Activated gamma-delta T cell treated with anti-CD3 and anti-CD28 coated beads, Interleukin-2, amount 50 U/mL, for 16 hours (primary cell): ENCODE measurements around the gene ABI1.
"Not testable (repeated sequence)": the region's sequence is repeated elsewhere in the genome, so short reads cannot be mapped to it uniquely, and the experiment has no call there.

Source experiments
- DNase-seq: peaks from one replicate; pipeline ENCODE4 v3.0.0-alpha.2; 2020; ENCODE audit warnings: low read depth

Gene ABI1

GRCh38 chr10:26860443-26861204 lies at the start of gene ABI1:
Gene ABI1, minus strand, starts transcription at chr10:26860958. Its CDS starts 95 bp downstream, at chr10:26860863.
- DNase-seq, result peak; percentile 97

GRCh38 chr10:26909753-26910152 lies 49.0 kb upstream of the ABI1 start:
- no peak for DNase-seq

GRCh38 chr10:26905253-26905781 lies 44.6 kb upstream of the ABI1 start:
- not testable (repeated sequence) for DNase-seq

GRCh38 chr10:26903431-26904217 lies 42.9 kb upstream of the ABI1 start:
- no peak for DNase-seq

GRCh38 chr10:26892306-26892923 lies 31.7 kb upstream of the ABI1 start:
- not testable (repeated sequence) for DNase-seq

- DNase-seq, result no peak
Observed at GRCh38 chr10:26890956-26891355, 30.2 kb upstream of the ABI1 start.

GRCh38 chr10:26887611-26888215 lies 27.0 kb upstream of the ABI1 start:
- DNase-seq, result no peak

- no peak for DNase-seq
Observed at GRCh38 chr10:26881600-26882331, 21.0 kb upstream of the ABI1 start.

GRCh38 chr10:26879744-26880143 lies 19.0 kb upstream of the ABI1 start:
- no peak for DNase-seq

GRCh38 chr10:26870766-26871165 lies 10.0 kb upstream of the ABI1 start:
- DNase-seq, result no peak

- DNase-seq, result no peak
Observed at GRCh38 chr10:26869528-26869927, 8.8 kb upstream of the ABI1 start.

GRCh38 chr10:26863351-26864076 lies 2.8 kb upstream of the ABI1 start:
- DNase-seq, result no peak

GRCh38 chr10:26861205-26861998 lies 644 bp upstream of the ABI1 start:
- no peak for DNase-seq

GRCh38 chr10:26860102-26860442 lies 686 bp downstream of the ABI1 start:
- DNase-seq, result peak; percentile 36

GRCh38 chr10:26859241-26860101 lies 1.3 kb downstream of the ABI1 start:
- no peak for DNase-seq

GRCh38 chr10:26858707-26859034 lies 2.1 kb downstream of the ABI1 start:
- DNase-seq, result no peak

- DNase-seq, result no peak
Observed at GRCh38 chr10:26857991-26858706, 2.6 kb downstream of the ABI1 start.

GRCh38 chr10:26857553-26857952 lies 3.2 kb downstream of the ABI1 start:
- not testable (repeated sequence) for DNase-seq

- no peak for DNase-seq
Observed at GRCh38 chr10:26855186-26855585, 5.6 kb downstream of the ABI1 start.
